ENCODE data around the gene TMEM38B. TPM values are rescaled to one million over a fixed set of nuclear protein-coding genes. Genes with fewer than 3 reads are reported as not detected.

Gene TMEM38B
- total RNA-seq, 2 experiments from 2014 or later: 15.9 to 22.5 TPM

DNA sequence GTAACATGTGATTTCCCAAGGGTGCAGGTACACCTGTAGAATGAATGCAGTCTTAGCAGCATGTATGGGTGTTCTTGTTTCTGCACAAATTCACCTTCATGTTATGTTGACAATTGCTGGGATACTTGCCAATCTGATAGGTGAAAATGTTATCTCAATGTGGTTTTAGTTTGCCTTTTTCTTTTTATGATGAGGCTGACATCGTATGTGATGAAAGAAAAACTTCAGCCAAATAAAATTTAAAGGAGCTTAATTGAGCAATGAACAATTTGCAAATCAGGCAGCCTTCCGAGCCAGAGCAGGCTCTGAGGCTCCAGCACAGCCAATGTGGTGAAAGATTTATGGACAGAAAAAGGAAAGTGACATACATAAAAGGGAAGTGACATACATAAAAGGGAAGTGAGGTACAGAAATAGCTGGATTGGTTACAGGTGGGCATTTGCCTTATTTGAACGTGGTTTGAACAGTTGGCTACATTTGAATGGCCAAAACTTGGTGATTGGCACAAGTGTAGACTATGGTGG is 21.6 kb upstream of the TMEM38B start:
- peak; percentile 71 for DNase-seq (ENCODE audit: low spot score)
- H4K20me1 ChIP-seq (ENCODE audit: insufficient read depth, low read length): no peaks in the 10 kb centered on the region
- intact Hi-C loops (cut with micrococcal nuclease; ENCODE audit: unreplicated experiment): no loop called here
- ChIA-PET CTCF (ENCODE audit: unreplicated experiment) (no interaction called here), POLR2A (interaction anchor here (0.7 to 1.1 kb wide), 2 partner anchors 9 to 11 kb away, joined by 3 read pairs; partner anchors contain the start of gene TAL2)
- no peak for TF ChIP-seq EZH2phosphoT487 (IDR thresholded peaks at IDR 0.05; ENCODE audit: borderline replicate concordance, low read depth, low read length)
- TF ChIP-seq, protein P1, sequence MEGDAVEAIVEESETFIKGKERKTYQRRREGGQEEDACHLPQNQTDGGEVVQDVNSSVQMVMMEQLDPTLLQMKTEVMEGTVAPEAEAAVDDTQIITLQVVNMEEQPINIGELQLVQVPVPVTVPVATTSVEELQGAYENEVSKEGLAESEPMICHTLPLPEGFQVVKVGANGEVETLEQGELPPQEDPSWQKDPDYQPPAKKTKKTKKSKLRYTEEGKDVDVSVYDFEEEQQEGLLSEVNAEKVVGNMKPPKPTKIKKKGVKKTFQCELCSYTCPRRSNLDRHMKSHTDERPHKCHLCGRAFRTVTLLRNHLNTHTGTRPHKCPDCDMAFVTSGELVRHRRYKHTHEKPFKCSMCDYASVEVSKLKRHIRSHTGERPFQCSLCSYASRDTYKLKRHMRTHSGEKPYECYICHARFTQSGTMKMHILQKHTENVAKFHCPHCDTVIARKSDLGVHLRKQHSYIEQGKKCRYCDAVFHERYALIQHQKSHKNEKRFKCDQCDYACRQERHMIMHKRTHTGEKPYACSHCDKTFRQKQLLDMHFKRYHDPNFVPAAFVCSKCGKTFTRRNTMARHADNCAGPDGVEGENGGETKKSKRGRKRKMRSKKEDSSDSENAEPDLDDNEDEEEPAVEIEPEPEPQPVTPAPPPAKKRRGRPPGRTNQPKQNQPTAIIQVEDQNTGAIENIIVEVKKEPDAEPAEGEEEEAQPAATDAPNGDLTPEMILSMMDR (conservative IDR thresholded peaks at IDR 0.05; ENCODE audit: low read length): no peak
- no peaks in the 10 kb centered on the region for H3K36me3 ChIP-seq (ENCODE audit: insufficient read depth, low read length)
- H3K27ac ChIP-seq (ENCODE audit: low read depth, low read length, poor library complexity, severe bottlenecking): peak overlapping the region; percentile 46
- H3K9me3 ChIP-seq (ENCODE audit: low read length): peaks cover 8% of the 10 kb centered on the region; the same call in 1 of the 2 replicates
- peak overlapping the region; percentile 95 for H2AFZ ChIP-seq (ENCODE audit: low read length)
- H3K4me3 ChIP-seq (ENCODE audit: low read depth, low read length, poor library complexity, severe bottlenecking): peak overlapping the region; percentile 17
- no peaks in the 10 kb centered on the region for H3K9me2 ChIP-seq (ENCODE audit: insufficient read depth, low read length)
- H3K4me1 ChIP-seq (ENCODE audit: insufficient read depth, low read length, poor library complexity, severe bottlenecking): peaks cover 27% of the 10 kb centered on the region
- BruUV-seq (replicated peaks): no TSS peak
- H3K4me2 ChIP-seq (ENCODE audit: low read length): peak overlapping the region; percentile 53
- no peaks in the 10 kb centered on the region for H3K79me2 ChIP-seq (ENCODE audit: insufficient read depth, low read depth, low read length)

DNA sequence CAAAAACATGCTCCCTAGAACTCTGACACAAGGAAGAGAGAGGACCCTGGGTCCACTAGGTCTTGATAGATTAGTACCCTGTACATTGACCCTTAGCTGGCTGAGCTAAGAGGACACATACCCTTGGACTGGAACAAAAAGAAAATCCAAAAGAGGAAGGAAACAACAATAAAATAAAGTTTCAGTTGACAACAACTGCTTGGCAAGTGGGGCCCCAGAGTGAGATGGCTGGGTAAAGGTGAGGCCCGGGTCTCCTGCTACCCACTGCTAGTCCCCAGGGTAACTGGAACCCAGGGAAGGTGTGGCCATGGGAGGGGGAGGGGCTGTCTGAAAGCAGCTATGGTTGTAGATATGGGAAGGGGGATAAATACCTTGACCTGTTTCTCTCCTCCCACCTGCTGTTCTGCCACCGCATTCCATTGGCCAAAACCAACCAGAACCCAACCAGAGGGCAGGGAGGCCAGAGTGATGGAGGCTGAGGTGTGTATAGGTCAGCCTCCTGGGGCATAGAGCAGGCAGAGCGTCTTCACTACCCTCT is 20.4 kb upstream of the TMEM38B start:
- ChIA-PET CTCF (ENCODE audit: unreplicated experiment) (no interaction called here), POLR2A (interaction anchor here (0.5 to 1.0 kb wide), 2 partner anchors 20 to 1885 kb away, joined by 3 read pairs; partner anchors contain the start of gene TMEM38B)
- H3K9me2 ChIP-seq (ENCODE audit: insufficient read depth, low read length): no peaks in the 10 kb centered on the region
- DNase-seq (ENCODE audit: low spot score): peak; percentile 11
- TF ChIP-seq, protein P1 (conservative IDR thresholded peaks at IDR 0.05; ENCODE audit: low read length): no peak
- TF ChIP-seq EZH2phosphoT487 (IDR thresholded peaks at IDR 0.05; ENCODE audit: borderline replicate concordance, low read depth, low read length): no peak
- no peaks in the 10 kb centered on the region for H3K79me2 ChIP-seq (ENCODE audit: insufficient read depth, low read depth, low read length)
- peak overlapping the region; percentile 95 for H2AFZ ChIP-seq (ENCODE audit: low read length)
- peak overlapping the region; percentile 7 for H3K4me3 ChIP-seq (ENCODE audit: low read depth, low read length, poor library complexity, severe bottlenecking)
- H3K27ac ChIP-seq (ENCODE audit: low read depth, low read length, poor library complexity, severe bottlenecking): peak overlapping the region; percentile 46
- H3K4me2 ChIP-seq (ENCODE audit: low read length): peak overlapping the region; percentile 53
- BruUV-seq (replicated peaks): no TSS peak
- intact Hi-C loops (cut with micrococcal nuclease; ENCODE audit: unreplicated experiment): no loop called here
- no peaks in the 10 kb centered on the region for H3K36me3 ChIP-seq (ENCODE audit: insufficient read depth, low read length)
- H3K4me1 ChIP-seq (ENCODE audit: insufficient read depth, low read length, poor library complexity, severe bottlenecking): peaks cover 27% of the 10 kb centered on the region
- no peaks in the 10 kb centered on the region for H4K20me1 ChIP-seq (ENCODE audit: insufficient read depth, low read length)
- peaks cover 8% of the 10 kb centered on the region; the same call in 1 of the 2 replicates for H3K9me3 ChIP-seq (ENCODE audit: low read length)

DNA sequence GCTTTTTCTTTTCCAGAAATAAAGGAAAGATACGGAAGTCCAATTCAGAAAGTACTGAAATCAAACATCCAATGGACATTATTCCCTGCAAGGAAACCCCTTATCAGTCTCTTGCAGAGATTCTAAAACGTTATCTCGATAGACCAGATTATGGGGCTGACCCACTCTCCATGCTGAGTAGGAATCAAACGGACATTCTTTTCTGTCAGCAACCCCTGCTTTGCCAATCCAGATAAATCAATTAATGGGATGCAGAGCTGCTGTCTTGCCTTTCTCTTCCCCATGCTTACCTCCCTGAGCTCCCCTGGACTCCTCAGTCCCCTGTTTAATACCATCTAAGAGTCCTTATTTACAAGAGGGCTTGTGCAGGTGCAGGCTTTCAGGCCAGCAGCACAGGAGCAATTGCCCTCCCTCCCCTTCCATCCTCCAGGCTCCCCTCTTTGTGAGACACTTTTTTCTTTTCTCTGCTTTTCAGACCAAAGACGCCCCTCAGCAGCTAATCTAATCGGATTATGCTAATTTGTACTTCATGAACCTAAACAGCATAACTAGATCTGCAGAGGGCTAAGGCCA is 17.9 kb upstream of the TMEM38B start:
- H2AFZ ChIP-seq (ENCODE audit: low read length): no peak overlapping the region
- peaks cover 8% of the 10 kb centered on the region; the same call in 1 of the 2 replicates for H3K9me3 ChIP-seq (ENCODE audit: low read length)
- CTCF ChIA-PET (ENCODE audit: unreplicated experiment): no interaction called here
- BruUV-seq (replicated peaks): no TSS peak
- H4K20me1 ChIP-seq (ENCODE audit: insufficient read depth, low read length): no peaks in the 10 kb centered on the region
- H3K4me1 ChIP-seq (ENCODE audit: insufficient read depth, low read length, poor library complexity, severe bottlenecking): peaks cover 27% of the 10 kb centered on the region
- no peak for DNase-seq (ENCODE audit: low spot score)
- H3K36me3 ChIP-seq (ENCODE audit: insufficient read depth, low read length): no peaks in the 10 kb centered on the region
- no peak overlapping the region for H3K27ac ChIP-seq (ENCODE audit: low read depth, low read length, poor library complexity, severe bottlenecking)
- intact Hi-C loops (cut with micrococcal nuclease; ENCODE audit: unreplicated experiment): no loop called here
- POLR2A ChIA-PET: interaction anchor here (0.6 to 1.1 kb wide), 2 partner anchors 22 to 28 kb away, joined by 3 to 4 read pairs; no protein-coding TSS in a partner anchor
- no peaks in the 10 kb centered on the region for H3K9me2 ChIP-seq (ENCODE audit: insufficient read depth, low read length)
- TF ChIP-seq, protein P1 (conservative IDR thresholded peaks at IDR 0.05; ENCODE audit: low read length): no peak
- no peak for TF ChIP-seq EZH2phosphoT487 (IDR thresholded peaks at IDR 0.05; ENCODE audit: borderline replicate concordance, low read depth, low read length)
- no peaks in the 10 kb centered on the region for H3K79me2 ChIP-seq (ENCODE audit: insufficient read depth, low read depth, low read length)
- no peak overlapping the region for H3K4me3 ChIP-seq (ENCODE audit: low read depth, low read length, poor library complexity, severe bottlenecking)
- H3K4me2 ChIP-seq (ENCODE audit: low read length): no peak overlapping the region
